K562 (cell line): ENCODE results near the gene ZSCAN22. TPM values are rescaled to one million over a fixed set of nuclear protein-coding genes. Genes with fewer than 3 reads are reported as not detected.

ENCODE experiments used
- ATAC-seq: fragments of 200-7000 bp; cut with Tn5 transposase; 3 replicates; pipeline ENCODE4 v1.9.1; 2020; ENCODE audit warnings: moderate library complexity
- BruUV-seq: library from RNA; stranded (reverse); fragments of 400-500 nt; replicated peaks from 2 replicates; lab custom pipeline; 2021; lab: Mats Ljungman, UMichigan
- CTCF ChIA-PET: fragments of 300-600 bp; formaldehyde crosslinking; extraction: SDS; loops from one replicate; lab custom pipeline; 2021; ENCODE audit warnings: low intra/inter-chr PET ratio; lab: Yijun Ruan, JAX
- POLR2A ChIA-PET: fragments of 300-600, 350-650 bp; sonication (Branson Sonifier 250); formaldehyde crosslinking; extraction: SDS; loops from one replicate; lab custom pipeline; 2021; ENCODE audit warnings: antibody characterized with exemption, inconsistent platforms; lab: Yijun Ruan, JAX
- DNase-seq, 4 experiments: peaks; one replicate each; pipeline versions ENCODE4 v3.0.0 to v3.0.0-alpha.2; 2011 to 2018; ENCODE audit warnings: low spot score in 3 of 4, mixed read lengths in 3 of 4; ENCODE audit errors: extremely low read depth in 1 of 4
- FAIRE-seq: peaks from 2 replicates; lab custom pipeline; 2011; peaks lifted over from hg19 to GRCh38; lab: Jason Lieb, UNC
- H2AFZ ChIP-seq: 2 replicates; pipeline ENCODE4 v1.6.0; 2011; ENCODE audit warnings: low read depth, low read length, control low read depth, inconsistent platforms
- H3K27ac ChIP-seq: fragments of 200-600 bp; 3 replicates; pipeline ENCODE4 v1.8.0; 2011; ENCODE audit warnings: low read depth, mild to moderate bottlenecking, control low read depth, inconsistent platforms, low read length, moderate library complexity, mixed read lengths; ENCODE audit errors: extremely low read depth
- H3K27me3 ChIP-seq, 2 experiments: fragments of 300-600 bp in 1 of 2; 2 replicates in 1 of 2; 3 replicates in 1 of 2; pipeline versions ENCODE4 v1.6.0 to v1.8.0; 2011; ENCODE audit warnings: inconsistent platforms in 2 of 2, low read length in 2 of 2, mild to moderate bottlenecking in 1 of 2, mixed read lengths in 1 of 2, moderate library complexity in 1 of 2; ENCODE audit not compliant: control insufficient read depth in 2 of 2, insufficient read depth in 2 of 2
- H3K36me3 ChIP-seq: fragments of 300-600 bp; 3 replicates; pipeline ENCODE4 v1.8.0; 2011; ENCODE audit warnings: mild to moderate bottlenecking, low read length, inconsistent platforms; ENCODE audit not compliant: control insufficient read depth, insufficient read depth
- H3K4me1 ChIP-seq, 2 experiments: fragments of 200-600 bp in 1 of 2; replicated peaks in 1 of 2; 2 replicates in 1 of 2; 3 replicates in 1 of 2; pipeline versions ENCODE4 v1.5.1 to v1.8.0; 2011; ENCODE audit warnings: inconsistent platforms in 2 of 2, low read length in 2 of 2, mild to moderate bottlenecking in 1 of 2, mixed read lengths in 1 of 2, moderate library complexity in 1 of 2; ENCODE audit not compliant: control insufficient read depth in 2 of 2, insufficient read depth in 2 of 2
- H3K4me2 ChIP-seq: 2 replicates; pipeline ENCODE4 v1.6.1; 2011; ENCODE audit warnings: low read length, control low read depth, inconsistent platforms, mixed read lengths; ENCODE audit not compliant: insufficient read depth
- H3K4me3 ChIP-seq: fragments of 200-600 bp; sonication (generic), shearing (Covaris generic); 2 replicates; pipeline ENCODE4 v1.5.1; 2016; ENCODE audit warnings: control low read depth, inconsistent platforms
- H3K79me2 ChIP-seq: fragments of 200-600 bp; 3 replicates; pipeline ENCODE4 v1.8.0; 2011; ENCODE audit warnings: low read length, inconsistent platforms; ENCODE audit not compliant: control insufficient read depth, insufficient read depth
- H3K9ac ChIP-seq, 2 experiments: 2 replicates each; pipeline versions ENCODE4 v1.6.0 to v1.6.1; 2011; ENCODE audit warnings: low read depth in 2 of 2, low read length in 2 of 2, control low read depth in 1 of 2, inconsistent platforms in 1 of 2, mild to moderate bottlenecking in 1 of 2, mixed read lengths in 1 of 2; ENCODE audit not compliant: insufficient read depth in 1 of 2
- H3K9me1 ChIP-seq: one replicate; pipeline ENCODE4 v1.6.0; 2011; ENCODE audit warnings: inconsistent platforms, mild to moderate bottlenecking, low read length, moderate library complexity; ENCODE audit not compliant: control insufficient read depth, insufficient read depth
- H3K9me3 ChIP-seq: replicated peaks from 2 replicates; pipeline ENCODE4 v1.5.1; 2011; ENCODE audit warnings: low read depth, low read length, inconsistent platforms; ENCODE audit not compliant: control insufficient read depth, insufficient read depth
- H4K20me1 ChIP-seq: replicated peaks from 2 replicates; pipeline ENCODE4 v1.6.1; 2011; ENCODE audit warnings: low read length, inconsistent platforms, mixed read lengths; ENCODE audit not compliant: control insufficient read depth, insufficient read depth
- ARNT ChIP-seq, 2 experiments: fragments of 450-650 bp; IDR thresholded peaks; 2 replicates each; pipeline ENCODE4 v1.6.1; 2016; ENCODE audit warnings: mild to moderate bottlenecking in 1 of 2
- BCLAF1 ChIP-seq, 2 experiments: fragments of 450-650 bp in 1 of 2; IDR thresholded peaks; 2 replicates each; pipeline ENCODE4 v1.6.1; 2011 to 2017; ENCODE audit warnings: low read depth in 2 of 2, antibody characterized with exemption in 1 of 2, borderline replicate concordance in 1 of 2, low read length in 1 of 2, mild to moderate bottlenecking in 1 of 2, mixed read lengths in 1 of 2; ENCODE audit not compliant: control insufficient read depth in 1 of 2
- ETS2 ChIP-seq: IDR thresholded peaks from 2 replicates; pipeline ENCODE4 v1.6.1; 2016; ENCODE audit warnings: borderline replicate concordance, missing genetic modification characterization, mild to moderate bottlenecking, moderate library complexity, missing compliant biosample characterization; ENCODE audit not compliant: poor library complexity, severe bottlenecking
- HMG20A ChIP-seq: fragments of 450-650 bp; formaldehyde crosslinking; conservative IDR thresholded peaks from 2 replicates; pipeline ENCODE4 v1.4.0; 2020; ENCODE audit warnings: mild to moderate bottlenecking, mixed read lengths
- KLF10 ChIP-seq: fragments of 250-450 bp; sonication (Bioruptor Pico); IDR thresholded peaks from 2 replicates; pipeline ENCODE4 v1.6.1; 2021; ENCODE audit warnings: matching md5 sums
- PRDM10 ChIP-seq: fragments of 450-650 bp; IDR thresholded peaks from 2 replicates; pipeline ENCODE4 v1.6.1; 2018; ENCODE audit not compliant: partially characterized antibody
- SMARCA5 ChIP-seq: fragments of 450-650 bp; IDR thresholded peaks from 2 replicates; pipeline ENCODE4 v1.6.1; 2016
- SP1 ChIP-seq: sonication (generic); formaldehyde crosslinking; IDR thresholded peaks from 2 replicates; pipeline ENCODE4 v1.8.1; 2022; ENCODE audit warnings: mild to moderate bottlenecking, missing genetic modification reagents
- TFAP4 ChIP-seq: sonication (generic); formaldehyde crosslinking; IDR thresholded peaks from 2 replicates; pipeline ENCODE4 v1.8.0; 2022; ENCODE audit warnings: missing genetic modification reagents, mild to moderate bottlenecking, moderate library complexity, borderline replicate concordance
- VEZF1 ChIP-seq: fragments of 200-800 bp; sonication (Bioruptor generic); IDR thresholded peaks from 2 replicates; pipeline ENCODE4 v1.6.1; 2017; ENCODE audit warnings: missing genetic modification characterization, missing compliant biosample characterization
- ZNF23 ChIP-seq: fragments of 250-450 bp; sonication (Bioruptor Pico); IDR thresholded peaks from 2 replicates; pipeline ENCODE4 v1.4.0; 2020; ENCODE audit warnings: mild to moderate bottlenecking
- WGBS: fragments of 100-300 bp; shearing (Covaris generic); methylation state at CpG from one replicate; pipeline ENCODE4 v1.1.6; 2016; ENCODE audit warnings: low coverage, mixed read lengths; ENCODE audit not compliant: insufficient coverage; ENCODE audit errors: missing lambda C conversion rate; 5-methylcytosine and 5-hydroxymethylcytosine counted together
- in situ Hi-C: fragments of 300-500 bp; cut with MboI; formaldehyde crosslinking; loops from 4 replicates; pipeline ENCODE4 v1.15.0; 2018; ENCODE audit warnings: inconsistent platforms, mixed read lengths
- intact Hi-C: fragments of 100-400 bp; cut with micrococcal nuclease; formaldehyde crosslinking; loops from 2 replicates; pipeline ENCODE4 v1.14.2; 2022
- polyA plus RNA-seq, 8 experiments: library from polyadenylated mRNA; depleted of rRNA in 4 of 8; stranded (reverse) in 5 of 8; unstranded in 3 of 8; fragments of >200 nt; fragmentation: Nextera tagmentation in 2 of 8; fragmentation: Illumina TruSeq in 1 of 8; extraction: Ambion mirVana in 2 of 8; extraction: Trizol in 1 of 8; gene quantifications; 2 replicates each; pipeline versions ENCODE4 v1.2.1 to v1.2.3, GENCODE V29; 2011 to 2014; ENCODE audit warnings: inconsistent platforms in 1 of 8, missing spikeins in 1 of 8
- total RNA-seq, 7 experiments: library from RNA; depleted of rRNA in 6 of 7; stranded (reverse); fragments of >200 nt in 6 of 7; fragmentation: Illumina TruSeq in 2 of 7; extraction: Trizol in 2 of 7; gene quantifications; 2 replicates each; pipeline versions ENCODE4 v1.2.1 to v1.2.3, GENCODE V29; 2011 to 2021; ENCODE audit warnings: low replicate concordance in 1 of 7
- TF ChIP-seq, protein P1 (sequence below): fragments of 250-450 bp; sonication (Bioruptor Pico); IDR thresholded peaks from 2 replicates; pipeline ENCODE4 v1.5.0; 2020; ENCODE audit warnings: mild to moderate bottlenecking

Gene ZSCAN22
- total and polyA plus RNA-seq, 9 of the 15 experiments (the other 6 are each of a cell fraction or from before 2014, with no cell fraction given) = 0.98 to 5.3 (median 3.0) TPM

GRCh38 chr19:58284199-58284598 lies 42.6 kb upstream of the ZSCAN22 start:
- H3K4me2 ChIP-seq = no peak overlapping the region
- peaks cover 63% of the 10 kb centered on the region for H3K36me3 ChIP-seq
- no peaks in the 10 kb centered on the region for H4K20me1 ChIP-seq
- ChIA-PET POLR2A (no interaction called here), CTCF (no interaction called here)
- H3K9me3 ChIP-seq = no peaks in the 10 kb centered on the region
- H3K4me1 ChIP-seq = peaks cover 10% of the 10 kb centered on the region in 2 experiments; a peak in 4 of 5 replicates
- in situ Hi-C loops (no loop called here), intact Hi-C loops (no loop called here)
- ATAC-seq = no peak
- H3K9ac ChIP-seq = no peak overlapping the region
- H3K79me2 ChIP-seq = peaks cover 47% of the 10 kb centered on the region
- H3K27me3 ChIP-seq = no peaks in the 10 kb centered on the region
- 93% methylated on average over 7 of the region's 7 CpGs for WGBS
- no peak overlapping the region for H3K27ac ChIP-seq
- no peak overlapping the region for H3K4me3 ChIP-seq
- no peak for DNase-seq
- no peak overlapping the region for H2AFZ ChIP-seq
- H3K9me1 ChIP-seq = no peaks in the 10 kb centered on the region
- FAIRE-seq = no peak
- no peak for TF ChIP-seq BCLAF1 (IDR thresholded peaks at IDR 0.05; ENCODE audit: borderline replicate concordance in 1 of 2, control insufficient read depth in 1 of 2, low read depth in 2 of 2, low read length in 1 of 2)
- no peak for TF ChIP-seq ETS2 (tag)
- no peak for TF ChIP-seq SMARCA5
- no peak for TF ChIP-seq VEZF1 (CRISPR knock-in tag)
- TF ChIP-seq HMG20A (CRISPR knock-in tag) = no peak
- TF ChIP-seq, protein P1, sequence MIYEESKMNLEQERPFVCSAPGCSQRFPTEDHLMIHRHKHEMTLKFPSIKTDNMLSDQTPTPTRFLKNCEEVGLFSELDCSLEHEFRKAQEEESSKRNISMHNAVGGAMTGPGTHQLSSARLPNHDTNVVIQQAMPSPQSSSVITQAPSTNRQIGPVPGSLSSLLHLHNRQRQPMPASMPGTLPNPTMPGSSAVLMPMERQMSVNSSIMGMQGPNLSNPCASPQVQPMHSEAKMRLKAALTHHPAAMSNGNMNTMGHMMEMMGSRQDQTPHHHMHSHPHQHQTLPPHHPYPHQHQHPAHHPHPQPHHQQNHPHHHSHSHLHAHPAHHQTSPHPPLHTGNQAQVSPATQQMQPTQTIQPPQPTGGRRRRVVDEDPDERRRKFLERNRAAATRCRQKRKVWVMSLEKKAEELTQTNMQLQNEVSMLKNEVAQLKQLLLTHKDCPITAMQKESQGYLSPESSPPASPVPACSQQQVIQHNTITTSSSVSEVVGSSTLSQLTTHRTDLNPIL (CRISPR knock-in tag) = no peak
- TF ChIP-seq ARNT (IDR thresholded peaks at IDR 0.05) = no peak
- no peak for TF ChIP-seq SP1 (CRISPR knock-in tag)
- no peak for TF ChIP-seq ZNF23 (CRISPR knock-in tag)
- no peak for TF ChIP-seq TFAP4
- no peak for TF ChIP-seq KLF10 (CRISPR knock-in tag)
- TF ChIP-seq PRDM10 = no peak
- no TSS peak for BruUV-seq
